ENCODE data around the gene MAK. TPM values are rescaled to one million over a fixed set of nuclear protein-coding genes. Genes with fewer than 3 reads are reported as not detected.

The MAK gene
- total and polyA plus RNA-seq, 2 of the 13 experiments (the other 11 are each of a cell fraction or from before 2014, with no cell fraction given), result 0.04 TPM; not detected in 1

DNA sequence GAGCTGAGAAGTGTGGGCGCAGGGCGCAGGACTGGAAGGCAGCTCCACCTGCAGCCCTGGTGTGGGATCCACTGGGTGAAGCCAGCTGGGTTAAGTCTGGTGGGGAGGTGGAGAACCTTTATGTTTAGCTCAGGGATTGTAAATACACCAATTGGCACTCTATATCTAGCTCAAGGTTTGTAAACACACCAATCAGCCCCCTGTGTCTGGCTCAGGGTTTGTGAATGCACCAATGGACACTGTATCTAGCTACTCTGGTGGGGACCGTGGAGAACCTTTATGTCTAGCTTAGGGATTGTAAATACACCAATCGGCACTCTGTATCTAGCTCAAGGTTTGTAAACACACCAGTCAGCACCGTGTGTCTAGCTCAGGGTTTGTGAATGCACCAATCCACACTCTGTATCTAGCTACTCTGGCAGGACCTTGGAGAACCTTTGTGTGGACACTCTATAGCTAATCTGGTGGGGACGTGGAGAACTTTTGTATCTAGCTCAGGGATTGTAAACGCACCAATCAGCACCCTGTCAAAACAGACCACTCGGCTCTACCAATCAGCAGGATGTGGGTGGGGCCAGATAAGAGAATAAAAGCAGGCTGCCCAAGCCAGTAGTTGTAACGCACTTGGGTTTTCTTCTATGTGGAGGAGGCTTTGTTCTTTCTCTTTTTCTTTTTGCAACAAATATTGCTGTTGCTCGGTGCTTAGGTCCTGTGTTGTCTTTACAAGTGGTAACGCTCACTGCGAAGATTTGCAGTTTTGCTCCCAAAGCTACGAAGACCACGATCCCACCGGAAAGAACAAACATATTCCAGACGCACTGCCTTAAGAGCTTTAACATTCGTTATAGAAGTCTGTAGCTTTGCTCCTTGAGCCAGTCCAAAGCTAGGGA lies 117.1 kb downstream of the MAK start (continued):
- TF ChIP-seq ZC3H13 (CRISPR knock-in tag; IDR thresholded peaks at IDR 0.05) (0 out of 2 replicates have a peak, but pooled peaks have one; percentile 71), BORCS8-MEF2B (CRISPR knock-in tag; IDR thresholded peaks at IDR 0.05) (peak; percentile 76), ZBTB20 (CRISPR knock-in tag; IDR thresholded peaks at IDR 0.05; ENCODE audit: borderline replicate concordance, low read depth) (0 out of 2 replicates have a peak, but pooled peaks have one; percentile 6), SNAPC2 (CRISPR knock-in tag; IDR thresholded peaks at IDR 0.05) (peak; percentile 72; the same call in 1 of the 2 replicates), RBAK (CRISPR knock-in tag; IDR thresholded peaks at IDR 0.05) (peak; percentile 64; the same call in 1 of the 2 replicates), MIXL1 (CRISPR knock-in tag; IDR thresholded peaks at IDR 0.05) (peak; percentile 21; the same call in 1 of the 2 replicates), ZBTB21 (CRISPR knock-in tag; IDR thresholded peaks at IDR 0.05) (0 out of 2 replicates have a peak, but pooled peaks have one; percentile 35), POGZ (CRISPR knock-in tag; IDR thresholded peaks at IDR 0.05) (peak; percentile 93), KMT2B (CRISPR knock-in tag; IDR thresholded peaks at IDR 0.05) (peak; percentile 39; the same call in 1 of the 2 replicates), THAP11 (CRISPR knock-in tag; IDR thresholded peaks at IDR 0.05) (peak; percentile 65), KMT2A (CRISPR knock-in tag; IDR thresholded peaks at IDR 0.05) (peak; percentile 24; the same call in 1 of the 2 replicates), SETDB1 (CRISPR knock-in tag; IDR thresholded peaks at IDR 0.05; ENCODE audit: borderline replicate concordance) (0 out of 2 replicates have a peak, but pooled peaks have one; percentile 79), SP140L (CRISPR knock-in tag; IDR thresholded peaks at IDR 0.05; ENCODE audit: borderline replicate concordance) (peak; percentile 74; the same call in 1 of the 2 replicates), ZNF256 (CRISPR knock-in tag; conservative IDR thresholded peaks at IDR 0.05) (peak; percentile 64; the same call in 1 of the 2 replicates), CBFB (CRISPR knock-in tag; IDR thresholded peaks at IDR 0.05) (peak; percentile 86), EP300 (IDR thresholded peaks at IDR 0.05; ENCODE audit: low read depth in 2 of 2, low read length in 2 of 2) (peak; percentile 13 to 20; a peak in 1 of 4 replicates), EP300 (CRISPR knock-in tag; IDR thresholded peaks at IDR 0.05; ENCODE audit: borderline replicate concordance) (0 out of 2 replicates have a peak, but pooled peaks have one; percentile 39), FOXA3 (CRISPR knock-in tag; IDR thresholded peaks at IDR 0.05) (peak; percentile 55)
- TF ChIP-seq, protein P1, sequence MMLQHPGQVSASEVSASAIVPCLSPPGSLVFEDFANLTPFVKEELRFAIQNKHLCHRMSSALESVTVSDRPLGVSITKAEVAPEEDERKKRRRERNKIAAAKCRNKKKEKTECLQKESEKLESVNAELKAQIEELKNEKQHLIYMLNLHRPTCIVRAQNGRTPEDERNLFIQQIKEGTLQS (CRISPR knock-in tag; IDR thresholded peaks at IDR 0.05), result peak; percentile 43; the same call in 1 of the 2 replicates
- TF ChIP-seq, protein P2, sequence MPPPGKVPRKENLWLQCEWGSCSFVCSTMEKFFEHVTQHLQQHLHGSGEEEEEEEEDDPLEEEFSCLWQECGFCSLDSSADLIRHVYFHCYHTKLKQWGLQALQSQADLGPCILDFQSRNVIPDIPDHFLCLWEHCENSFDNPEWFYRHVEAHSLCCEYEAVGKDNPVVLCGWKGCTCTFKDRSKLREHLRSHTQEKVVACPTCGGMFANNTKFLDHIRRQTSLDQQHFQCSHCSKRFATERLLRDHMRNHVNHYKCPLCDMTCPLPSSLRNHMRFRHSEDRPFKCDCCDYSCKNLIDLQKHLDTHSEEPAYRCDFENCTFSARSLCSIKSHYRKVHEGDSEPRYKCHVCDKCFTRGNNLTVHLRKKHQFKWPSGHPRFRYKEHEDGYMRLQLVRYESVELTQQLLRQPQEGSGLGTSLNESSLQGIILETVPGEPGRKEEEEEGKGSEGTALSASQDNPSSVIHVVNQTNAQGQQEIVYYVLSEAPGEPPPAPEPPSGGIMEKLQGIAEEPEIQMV (CRISPR knock-in tag; IDR thresholded peaks at IDR 0.05; ENCODE audit: low read depth), result 0 out of 2 replicates have a peak, but pooled peaks have one; percentile 41
- TF ChIP-seq, protein P3, sequence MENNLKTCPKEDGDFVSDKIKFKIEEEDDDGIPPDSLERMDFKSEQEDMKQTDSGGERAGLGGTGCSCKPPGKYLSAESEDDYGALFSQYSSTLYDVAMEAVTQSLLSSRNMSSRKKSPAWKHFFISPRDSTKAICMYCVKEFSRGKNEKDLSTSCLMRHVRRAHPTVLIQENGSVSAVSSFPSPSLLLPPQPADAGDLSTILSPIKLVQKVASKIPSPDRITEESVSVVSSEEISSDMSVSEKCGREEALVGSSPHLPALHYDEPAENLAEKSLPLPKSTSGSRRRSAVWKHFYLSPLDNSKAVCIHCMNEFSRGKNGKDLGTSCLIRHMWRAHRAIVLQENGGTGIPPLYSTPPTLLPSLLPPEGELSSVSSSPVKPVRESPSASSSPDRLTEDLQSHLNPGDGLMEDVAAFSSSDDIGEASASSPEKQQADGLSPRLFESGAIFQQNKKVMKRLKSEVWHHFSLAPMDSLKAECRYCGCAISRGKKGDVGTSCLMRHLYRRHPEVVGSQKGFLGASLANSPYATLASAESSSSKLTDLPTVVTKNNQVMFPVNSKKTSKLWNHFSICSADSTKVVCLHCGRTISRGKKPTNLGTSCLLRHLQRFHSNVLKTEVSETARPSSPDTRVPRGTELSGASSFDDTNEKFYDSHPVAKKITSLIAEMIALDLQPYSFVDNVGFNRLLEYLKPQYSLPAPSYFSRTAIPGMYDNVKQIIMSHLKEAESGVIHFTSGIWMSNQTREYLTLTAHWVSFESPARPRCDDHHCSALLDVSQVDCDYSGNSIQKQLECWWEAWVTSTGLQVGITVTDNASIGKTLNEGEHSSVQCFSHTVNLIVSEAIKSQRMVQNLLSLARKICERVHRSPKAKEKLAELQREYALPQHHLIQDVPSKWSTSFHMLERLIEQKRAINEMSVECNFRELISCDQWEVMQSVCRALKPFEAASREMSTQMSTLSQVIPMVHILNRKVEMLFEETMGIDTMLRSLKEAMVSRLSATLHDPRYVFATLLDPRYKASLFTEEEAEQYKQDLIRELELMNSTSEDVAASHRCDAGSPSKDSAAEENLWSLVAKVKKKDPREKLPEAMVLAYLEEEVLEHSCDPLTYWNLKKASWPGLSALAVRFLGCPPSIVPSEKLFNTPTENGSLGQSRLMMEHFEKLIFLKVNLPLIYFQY (CRISPR knock-in tag; IDR thresholded peaks at IDR 0.05; ENCODE audit: borderline replicate concordance), result 0 out of 2 replicates have a peak, but pooled peaks have one; percentile 21
- TF ChIP-seq, protein P4, sequence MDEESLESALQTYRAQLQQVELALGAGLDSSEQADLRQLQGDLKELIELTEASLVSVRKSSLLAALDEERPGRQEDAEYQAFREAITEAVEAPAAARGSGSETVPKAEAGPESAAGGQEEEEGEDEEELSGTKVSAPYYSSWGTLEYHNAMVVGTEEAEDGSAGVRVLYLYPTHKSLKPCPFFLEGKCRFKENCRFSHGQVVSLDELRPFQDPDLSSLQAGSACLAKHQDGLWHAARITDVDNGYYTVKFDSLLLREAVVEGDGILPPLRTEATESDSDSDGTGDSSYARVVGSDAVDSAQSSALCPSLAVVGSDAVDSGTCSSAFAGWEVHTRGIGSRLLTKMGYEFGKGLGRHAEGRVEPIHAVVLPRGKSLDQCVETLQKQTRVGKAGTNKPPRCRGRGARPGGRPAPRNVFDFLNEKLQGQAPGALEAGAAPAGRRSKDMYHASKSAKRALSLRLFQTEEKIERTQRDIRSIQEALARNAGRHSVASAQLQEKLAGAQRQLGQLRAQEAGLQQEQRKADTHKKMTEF (CRISPR knock-in tag; IDR thresholded peaks at IDR 0.05), result peak; percentile 75
